ENCODE results near the gene HYAL1. TPM values are rescaled to one million over a fixed set of nuclear protein-coding genes. Genes with fewer than 3 reads are reported as not detected.

HYAL1 gene
- total RNA-seq, 1 donor from 2014 or later = 3.0 TPM

GRCh38 chr3:50325113-50325480 lies 21.7 kb upstream of the HYAL1 start:
- peaks cover 47% of the 10 kb centered on the region for H3F3A ChIP-seq (ENCODE audit: low read depth)
- H3K36me3 Mint-ChIP-seq = no peaks in the 10 kb centered on the region
- H3K4me1 ChIP-seq = peaks cover 24% of the 10 kb centered on the region
- no peak overlapping the region for H3K4me2 ChIP-seq
- no peak overlapping the region for H3K27ac Mint-ChIP-seq
- H4K20me1 ChIP-seq (ENCODE audit: low read depth) = peaks cover 20% of the 10 kb centered on the region
- H3K4me3 Mint-ChIP-seq = peak overlapping the region; percentile 70
- no peak overlapping the region for H3K9ac ChIP-seq
- H3K9me3 ChIP-seq (ENCODE audit: low read depth) = no peaks in the 10 kb centered on the region
- H3K79me2 ChIP-seq (ENCODE audit: low read depth) = peaks cover 24% of the 10 kb centered on the region
- no peak overlapping the region for H2AFZ ChIP-seq (replicated peaks)
- H3K27me3 ChIP-seq = no peaks in the 10 kb centered on the region
- H3K27ac ChIP-seq = no peak overlapping the region
- H3K4me3 ChIP-seq = no peak overlapping the region
- peaks cover 4% of the 10 kb centered on the region for H3K27me3 Mint-ChIP-seq (ENCODE audit: insufficient read depth, low read depth)
- TF ChIP-seq EZH2phosphoT487 (IDR thresholded peaks at IDR 0.05) (no peak), EZH2 (IDR thresholded peaks at IDR 0.05) (no peak)
- TF ChIP-seq, protein P1, sequence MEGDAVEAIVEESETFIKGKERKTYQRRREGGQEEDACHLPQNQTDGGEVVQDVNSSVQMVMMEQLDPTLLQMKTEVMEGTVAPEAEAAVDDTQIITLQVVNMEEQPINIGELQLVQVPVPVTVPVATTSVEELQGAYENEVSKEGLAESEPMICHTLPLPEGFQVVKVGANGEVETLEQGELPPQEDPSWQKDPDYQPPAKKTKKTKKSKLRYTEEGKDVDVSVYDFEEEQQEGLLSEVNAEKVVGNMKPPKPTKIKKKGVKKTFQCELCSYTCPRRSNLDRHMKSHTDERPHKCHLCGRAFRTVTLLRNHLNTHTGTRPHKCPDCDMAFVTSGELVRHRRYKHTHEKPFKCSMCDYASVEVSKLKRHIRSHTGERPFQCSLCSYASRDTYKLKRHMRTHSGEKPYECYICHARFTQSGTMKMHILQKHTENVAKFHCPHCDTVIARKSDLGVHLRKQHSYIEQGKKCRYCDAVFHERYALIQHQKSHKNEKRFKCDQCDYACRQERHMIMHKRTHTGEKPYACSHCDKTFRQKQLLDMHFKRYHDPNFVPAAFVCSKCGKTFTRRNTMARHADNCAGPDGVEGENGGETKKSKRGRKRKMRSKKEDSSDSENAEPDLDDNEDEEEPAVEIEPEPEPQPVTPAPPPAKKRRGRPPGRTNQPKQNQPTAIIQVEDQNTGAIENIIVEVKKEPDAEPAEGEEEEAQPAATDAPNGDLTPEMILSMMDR (IDR thresholded peaks at IDR 0.05) = no peak
- H3K4me1 Mint-ChIP-seq = peaks cover 42% of the 10 kb centered on the region
- no peaks in the 10 kb centered on the region for H3K36me3 ChIP-seq
- H3K9me3 Mint-ChIP-seq = no peaks in the 10 kb centered on the region
- no peak for DNase-seq (ENCODE audit: low spot score)

GRCh38 chr3:50324351-50325112 lies 21.2 kb upstream of the HYAL1 start:
- Histone ChIP-seq H3K27me3 (no peaks in the 10 kb centered on the region), H3K27ac (no peak overlapping the region), H3K79me2 (ENCODE audit: low read depth) (peaks cover 30% of the 10 kb centered on the region), H3K36me3 (no peaks in the 10 kb centered on the region), H3K4me3 (no peak overlapping the region), H2AFZ (replicated peaks) (no peak overlapping the region), H3K9ac (no peak overlapping the region), H3F3A (ENCODE audit: low read depth) (peaks cover 48% of the 10 kb centered on the region), H3K4me1 (peaks cover 29% of the 10 kb centered on the region), H3K4me2 (no peak overlapping the region), H3K9me3 (ENCODE audit: low read depth) (no peaks in the 10 kb centered on the region), H4K20me1 (ENCODE audit: low read depth) (peaks cover 25% of the 10 kb centered on the region)
- Mint-ChIP-seq H3K4me3 (peak overlapping the region; percentile 70), H3K4me1 (peaks cover 48% of the 10 kb centered on the region), H3K27ac (no peak overlapping the region), H3K36me3 (peaks cover 4% of the 10 kb centered on the region), H3K27me3 (ENCODE audit: insufficient read depth, low read depth) (peaks cover 4% of the 10 kb centered on the region), H3K9me3 (no peaks in the 10 kb centered on the region)
- TF ChIP-seq, protein P1 (IDR thresholded peaks at IDR 0.05) = peak; percentile 84
- TF ChIP-seq EZH2phosphoT487 (IDR thresholded peaks at IDR 0.05) = no peak
- peak; percentile 92 for DNase-seq (ENCODE audit: low spot score)

GRCh38 chr3:50323614-50324199 lies 20.3 kb upstream of the HYAL1 start:
- peaks cover 40% of the 10 kb centered on the region for H3F3A ChIP-seq (ENCODE audit: low read depth)
- TF ChIP-seq EZH2 (IDR thresholded peaks at IDR 0.05) (no peak), EZH2phosphoT487 (IDR thresholded peaks at IDR 0.05) (no peak)
- TF ChIP-seq, protein P1 (IDR thresholded peaks at IDR 0.05) = no peak
- H3K4me2 ChIP-seq = no peak overlapping the region
- peaks cover 12% of the 10 kb centered on the region for H3K36me3 Mint-ChIP-seq
- H2AFZ ChIP-seq (replicated peaks) = no peak overlapping the region
- no peak overlapping the region for H3K27ac ChIP-seq
- peaks cover 37% of the 10 kb centered on the region for H3K4me1 ChIP-seq
- no peak overlapping the region for H3K4me3 Mint-ChIP-seq
- H3K36me3 ChIP-seq = no peaks in the 10 kb centered on the region
- no peaks in the 10 kb centered on the region for H3K9me3 Mint-ChIP-seq
- H3K9me3 ChIP-seq (ENCODE audit: low read depth) = no peaks in the 10 kb centered on the region
- H3K27ac Mint-ChIP-seq = no peak overlapping the region
- no peak for DNase-seq (ENCODE audit: low spot score)
- H3K79me2 ChIP-seq (ENCODE audit: low read depth) = peaks cover 38% of the 10 kb centered on the region
- no peaks in the 10 kb centered on the region for H3K27me3 ChIP-seq
- H3K4me1 Mint-ChIP-seq = peaks cover 55% of the 10 kb centered on the region
- no peak overlapping the region for H3K9ac ChIP-seq
- no peak overlapping the region for H3K4me3 ChIP-seq
- H4K20me1 ChIP-seq (ENCODE audit: low read depth) = peaks cover 34% of the 10 kb centered on the region
- peaks cover 4% of the 10 kb centered on the region for H3K27me3 Mint-ChIP-seq (ENCODE audit: insufficient read depth, low read depth)
